Lung (tissue), 12 donors: ENCODE data around the gene BLOC1S1. TPM values are rescaled to one million over a fixed set of nuclear protein-coding genes. Genes with fewer than 3 reads are reported as not detected.

Experiments used
- ATAC-seq: fragments of 200-7000 bp; cut with Tn5 transposase; one replicate; pipeline ENCODE4 v1.9.1; 2020; ENCODE audit warnings: moderate number of reproducible peaks; ENCODE audit not compliant: insufficient read depth, low FRiP score
- DNase-seq, 3 donors: peaks; one replicate each; pipeline ENCODE4 v3.0.0-alpha.2; 2013 to 2017
- H3K27ac ChIP-seq, 2 donors: one replicate each; pipeline ENCODE4 v1.5.1; 2013; ENCODE audit warnings: mild to moderate bottlenecking in 2 of 2, moderate library complexity in 2 of 2, control low read depth in 1 of 2, inconsistent platforms in 1 of 2, low read depth in 1 of 2, low read length in 1 of 2
- H3K27me3 ChIP-seq, 3 donors: one replicate each; pipeline ENCODE4 v1.5.1; 2013; ENCODE audit warnings: low read length in 2 of 3; ENCODE audit not compliant: control insufficient read depth in 3 of 3, insufficient read depth in 3 of 3
- H3K36me3 ChIP-seq, 4 donors: one replicate each; pipeline ENCODE4 v1.5.1; 2013; ENCODE audit warnings: low read length in 4 of 4, mild to moderate bottlenecking in 1 of 4, moderate library complexity in 1 of 4; ENCODE audit not compliant: control insufficient read depth in 4 of 4, insufficient read depth in 4 of 4
- H3K4me1 ChIP-seq, 5 donors: one replicate each; pipeline ENCODE4 v1.5.1; 2013; ENCODE audit warnings: low read length in 5 of 5, mild to moderate bottlenecking in 2 of 5, moderate library complexity in 1 of 5; ENCODE audit not compliant: control insufficient read depth in 5 of 5, insufficient read depth in 5 of 5
- H3K4me3 ChIP-seq: one replicate; pipeline ENCODE4 v1.5.1; 2013; ENCODE audit warnings: mild to moderate bottlenecking, control low read depth, moderate library complexity
- H3K9ac ChIP-seq, 2 donors: one replicate each; pipeline ENCODE4 v1.5.1; 2013; ENCODE audit warnings: low read length in 2 of 2, control low read depth in 1 of 2; ENCODE audit not compliant: insufficient read depth in 1 of 2
- H3K9me3 ChIP-seq, 4 donors: one replicate each; pipeline ENCODE4 v1.5.1; 2013; ENCODE audit warnings: low read length in 3 of 4, mild to moderate bottlenecking in 1 of 4, moderate library complexity in 1 of 4; ENCODE audit not compliant: control insufficient read depth in 4 of 4, insufficient read depth in 3 of 4
- CTCF ChIP-seq: IDR thresholded peaks from 2 replicates; pipeline ENCODE4 v1.5.1; 2012; ENCODE audit warnings: mild to moderate bottlenecking; ENCODE audit errors: control extremely low read depth, extremely low read depth
- WGBS, 2 donors: extraction: QIAGEN DNeasy Blood & Tissue Kit; methylation state at CpG; one replicate each; pipeline ENCODE4 v1.1.7; 2013; 5-methylcytosine and 5-hydroxymethylcytosine counted together
- polyA plus RNA-seq, 2 donors: library from polyadenylated mRNA; stranded (reverse); fragments of 200-250 nt; gene quantifications; one replicate each; pipeline ENCODE4 v1.2.1, GENCODE V29; 2013
- total RNA-seq, 2 donors: library from RNA; depleted of rRNA in 1 of 2; stranded (reverse); fragments of >200 nt in 1 of 2; gene quantifications; one replicate each; pipeline ENCODE4 v1.2.1, GENCODE V29; 2014 to 2021
- donor health status: control.
- donor health status: control.
- donor health status: Bipolar disorder and iron deficiency.
- donor health status: healthy.
- donor health status: DM: yes; HTN: yes; CAD: no.

Gene BLOC1S1
- total and polyA plus RNA-seq, 4 donors: 53.9 to 374 (median 242) TPM

GRCh38 chr12:55697686-55698085 is 18.2 kb upstream of the BLOC1S1 start:
- no peaks in the 10 kb centered on the region for H3K27me3 ChIP-seq
- WGBS, 2 donors: 88 to 89% methylated on average over 7 of the region's 7 CpGs
- TF ChIP-seq CTCF: no peak
- no peaks in the 10 kb centered on the region for H3K4me1 ChIP-seq
- no peak overlapping the region for H3K9ac ChIP-seq
- peaks cover 0 to 1% (median 0%) of the 10 kb centered on the region in 4 donors for H3K36me3 ChIP-seq
- H3K27ac ChIP-seq: no peak overlapping the region
- DNase-seq (no peak), ATAC-seq (no peak)
- no peak overlapping the region for H3K4me3 ChIP-seq
- H3K9me3 ChIP-seq: no peaks in the 10 kb centered on the region

GRCh38 chr12:55698241-55698955 is 17.4 kb upstream of the BLOC1S1 start:
- 89 to 94% methylated on average over 16 of the region's 16 CpGs for WGBS, 2 donors
- Histone ChIP-seq H3K36me3 (peaks cover 0 to 1% (median 0%) of the 10 kb centered on the region in 4 donors), H3K9ac (no peak overlapping the region), H3K4me3 (no peak overlapping the region), H3K27me3 (no peaks in the 10 kb centered on the region), H3K4me1 (peaks cover 0 to 1% (median 0%) of the 10 kb centered on the region in 5 donors), H3K9me3 (no peaks in the 10 kb centered on the region), H3K27ac (no peak overlapping the region)
- TF ChIP-seq CTCF: no peak
- no peak for DNase-seq
- no peak for ATAC-seq

GRCh38 chr12:55698965-55699364 is 16.9 kb upstream of the BLOC1S1 start:
- no peak for DNase-seq

More at GRCh38 chr12:55698965-55699364, 16.9 kb upstream of the BLOC1S1 start:
- H3K4me3 ChIP-seq: no peak overlapping the region
- peaks cover 0 to 6% (median 0%) of the 10 kb centered on the region in 5 donors for H3K4me1 ChIP-seq
- WGBS, 2 donors: 86 to 100% methylated on average over 1 of the region's 1 CpG
- H3K27me3 ChIP-seq: no peaks in the 10 kb centered on the region
- H3K9ac ChIP-seq: no peak overlapping the region
- no peaks in the 10 kb centered on the region for H3K9me3 ChIP-seq
- ATAC-seq: no peak
- peaks cover 0 to 1% (median 0%) of the 10 kb centered on the region in 4 donors for H3K36me3 ChIP-seq
- H3K27ac ChIP-seq: no peak overlapping the region
- no peak for TF ChIP-seq CTCF
